ENCODE measurements around the gene LMO1.

The LMO1 gene

GRCh38 chr11:8276528-8276927 lies 12.8 kb upstream of the LMO1 start:
- Histone ChIP-seq H3K4me3 (replicated peaks; ENCODE audit: low read depth, low read length) (no peak overlapping the region), H3K36me3 (ENCODE audit: control insufficient read depth, insufficient read depth, low read length) (no peaks in the 10 kb centered on the region), H3K27me3 (replicated peaks; ENCODE audit: control insufficient read depth, insufficient read depth, low read length) (no peaks in the 10 kb centered on the region)
- DNase-seq (ENCODE audit: extremely low read depth, insufficient read length): no peak
- no peak for TF ChIP-seq CTCF (IDR thresholded peaks at IDR 0.05; ENCODE audit: insufficient read depth, low read length, poor library complexity, severe bottlenecking)

- no peak for DNase-seq (ENCODE audit: extremely low read depth, insufficient read length)
- Histone ChIP-seq H3K4me3 (replicated peaks; ENCODE audit: low read depth, low read length) (no peak overlapping the region), H3K36me3 (ENCODE audit: control insufficient read depth, insufficient read depth, low read length) (no peaks in the 10 kb centered on the region), H3K27me3 (replicated peaks; ENCODE audit: control insufficient read depth, insufficient read depth, low read length) (no peaks in the 10 kb centered on the region; the same call in 1 of the 2 replicates)
- no peak for TF ChIP-seq CTCF (IDR thresholded peaks at IDR 0.05; ENCODE audit: insufficient read depth, low read length, poor library complexity, severe bottlenecking)
Measured at GRCh38 chr11:8273287-8273686, 9.6 kb upstream of the LMO1 start.

DNA sequence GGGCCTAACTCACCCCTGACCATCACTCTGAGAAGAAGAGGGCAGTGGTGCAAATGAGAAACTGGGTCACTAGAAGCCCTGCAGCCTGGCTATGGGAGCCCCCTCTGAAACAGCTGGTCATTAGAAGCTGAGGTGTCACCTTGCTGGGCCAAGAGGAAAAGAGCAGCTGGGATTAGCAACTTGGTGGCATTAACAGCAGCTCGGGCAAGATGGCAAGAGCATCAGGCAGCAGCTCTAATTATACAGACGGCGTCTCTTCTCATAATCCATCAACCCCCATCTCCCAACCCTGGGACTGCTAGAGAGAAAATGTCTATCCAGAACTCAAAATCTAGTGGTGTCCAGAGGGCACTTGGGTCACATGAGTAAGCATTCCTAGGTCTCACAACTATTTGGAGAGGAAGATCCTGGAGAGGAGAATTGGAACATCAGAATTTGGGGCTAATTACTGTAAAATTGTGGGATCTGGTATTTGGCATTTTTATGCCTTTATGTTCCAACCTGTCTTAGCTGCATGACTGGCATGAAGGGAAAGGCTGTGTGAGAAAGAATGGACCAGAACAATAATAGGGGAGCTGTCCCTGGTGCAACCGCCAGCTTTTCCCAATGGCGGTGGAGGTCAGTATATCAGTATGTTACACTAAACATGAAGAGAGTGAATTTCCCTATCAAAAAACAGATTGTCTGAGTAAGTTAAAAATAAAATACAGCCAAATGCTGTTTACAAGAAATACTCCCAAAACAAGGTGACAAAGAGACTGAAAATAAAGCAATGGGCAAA lies 7.6 kb upstream of the LMO1 start:
- TF ChIP-seq CTCF (IDR thresholded peaks at IDR 0.05; ENCODE audit: insufficient read depth, low read length, poor library complexity, severe bottlenecking): no peak
- Histone ChIP-seq H3K27me3 (replicated peaks; ENCODE audit: control insufficient read depth, insufficient read depth, low read length) (no peaks in the 10 kb centered on the region; the same call in none of the 2 replicates), H3K4me3 (replicated peaks; ENCODE audit: low read depth, low read length) (no peak overlapping the region), H3K36me3 (ENCODE audit: control insufficient read depth, insufficient read depth, low read length) (no peaks in the 10 kb centered on the region)
- DNase-seq (ENCODE audit: extremely low read depth, insufficient read length): no peak

DNA sequence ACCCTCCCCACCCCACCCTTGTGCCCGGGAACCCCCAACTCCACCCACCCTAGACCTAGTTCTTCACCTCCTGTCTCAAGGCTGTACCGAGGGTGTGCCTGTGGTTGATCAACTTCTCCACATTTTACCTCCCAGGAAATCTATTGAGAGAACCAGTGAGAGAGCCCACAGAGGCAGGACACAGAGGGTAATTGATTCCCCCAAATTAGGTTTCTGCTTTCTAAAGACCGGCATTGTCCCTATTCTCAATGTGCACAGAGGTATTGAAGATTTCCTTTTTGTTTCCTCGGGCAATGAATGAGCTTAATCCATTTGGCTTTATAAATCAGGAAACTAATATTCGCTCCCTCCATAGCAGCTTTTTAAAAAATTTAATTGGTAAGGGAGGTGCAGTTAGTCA lies 6.0 kb upstream of the LMO1 start:
- TF ChIP-seq CTCF (IDR thresholded peaks at IDR 0.05; ENCODE audit: insufficient read depth, low read length, poor library complexity, severe bottlenecking): no peak

DNA sequence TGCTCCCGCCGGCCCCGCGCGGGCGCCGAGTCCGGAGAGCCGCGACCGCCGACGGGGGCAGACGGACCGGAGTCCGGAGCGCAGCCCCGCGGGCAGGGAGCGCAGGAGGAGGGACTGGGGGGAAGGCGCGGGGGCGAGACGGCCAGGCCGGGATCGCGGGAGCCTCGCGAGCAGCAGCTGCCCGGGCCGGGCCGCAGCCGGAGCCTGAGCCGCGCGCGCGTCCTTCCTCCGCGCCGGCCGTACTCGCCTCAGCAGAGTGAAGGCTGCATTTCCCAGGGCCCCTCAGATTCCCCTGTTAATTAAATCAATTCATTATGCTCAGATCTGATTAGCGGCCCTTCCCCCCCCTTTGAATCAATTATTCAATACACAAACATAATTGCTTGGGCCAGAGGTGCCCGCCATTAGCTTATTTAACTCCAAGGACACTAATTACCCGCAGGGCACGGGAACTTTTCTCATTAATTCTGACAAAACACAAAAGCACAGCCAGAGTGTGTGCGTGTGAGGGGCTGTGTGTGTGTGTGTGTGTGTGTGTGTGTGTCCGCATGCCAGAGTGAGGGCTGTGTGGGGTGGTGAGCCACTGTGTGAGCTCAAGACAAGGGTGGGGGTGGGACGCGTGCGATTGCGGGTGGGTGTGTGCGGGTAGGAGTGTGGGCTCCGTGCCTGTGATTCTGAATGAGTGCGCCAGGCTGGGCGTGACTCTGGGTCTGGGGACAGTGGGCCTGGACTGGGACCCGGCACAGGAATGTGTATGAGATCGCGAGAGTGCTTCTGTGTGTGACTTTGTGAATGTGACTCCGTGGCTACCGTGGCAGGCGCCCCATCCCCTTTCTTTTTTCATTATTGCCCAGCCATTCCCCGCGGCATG lies 5.1 kb upstream of the LMO1 start:
- no peaks in the 10 kb centered on the region; the same call in none of the 2 replicates for H3K27me3 ChIP-seq (replicated peaks; ENCODE audit: control insufficient read depth, insufficient read depth, low read length)
- TF ChIP-seq CTCF (IDR thresholded peaks at IDR 0.05; ENCODE audit: insufficient read depth, low read length, poor library complexity, severe bottlenecking): no peak
- H3K4me3 ChIP-seq (replicated peaks; ENCODE audit: low read depth, low read length): no peak overlapping the region; the same call in 1 of the 2 replicates
- no peaks in the 10 kb centered on the region for H3K36me3 ChIP-seq (ENCODE audit: control insufficient read depth, insufficient read depth, low read length)
- DNase-seq (ENCODE audit: extremely low read depth, insufficient read length): no peak

More for the DNA sequence above, 6.0 kb upstream of the LMO1 start:
- Histone ChIP-seq H3K4me3 (replicated peaks; ENCODE audit: low read depth, low read length) (no peak overlapping the region), H3K36me3 (ENCODE audit: control insufficient read depth, insufficient read depth, low read length) (no peaks in the 10 kb centered on the region), H3K27me3 (replicated peaks; ENCODE audit: control insufficient read depth, insufficient read depth, low read length) (no peaks in the 10 kb centered on the region; the same call in none of the 2 replicates)
- DNase-seq (ENCODE audit: extremely low read depth, insufficient read length): no peak
